ENCODE data around the gene PARPBP. TPM values are rescaled to one million over a fixed set of nuclear protein-coding genes. Genes with fewer than 3 reads are reported as not detected.

The PARPBP gene
- total and polyA plus RNA-seq, 2 experiments from 2014 or later: 10.3 to 13.4 TPM

Small RNA genes lying within 50 kb of the gene (small RNA-seq; reads per million reads assigned to genes)
- not detected for gene RN7SL793P (ENCODE audit: low read depth, low replicate concordance)

Other genes with a start within 250 kb of the PARPBP start
- gene DRAM1, start 242.6 kb upstream of the PARPBP start, total RNA-seq (2014; rRNA removed; shearing (Covaris generic)): 86.8 and 111 TPM in 2 replicates
- 99.2 and 105 TPM in 2 replicates for gene DRAM1, start 242.6 kb upstream of the PARPBP start, polyA plus RNA-seq (2016; fragmentation: Nextera tagmentation; extraction: Ambion mirVana)
- 98.3 and 103 TPM in 2 replicates for gene WASHC3, start 58.2 kb upstream of the PARPBP start, total RNA-seq (2014; rRNA removed; shearing (Covaris generic))
- 143 and 150 TPM in 2 replicates for gene WASHC3, start 58.2 kb upstream of the PARPBP start, polyA plus RNA-seq (2016; fragmentation: Nextera tagmentation; extraction: Ambion mirVana)
- gene NUP37, start 69 bp upstream of the PARPBP start, total RNA-seq (2014; rRNA removed; shearing (Covaris generic)): 39.4 and 53.9 TPM in 2 replicates
- gene NUP37, start 69 bp upstream of the PARPBP start, polyA plus RNA-seq (2016; fragmentation: Nextera tagmentation; extraction: Ambion mirVana): 48.5 and 50.7 TPM in 2 replicates
- gene PMCH, start 77.7 kb downstream of the PARPBP start, total RNA-seq (2014; rRNA removed; shearing (Covaris generic)): not detected in 2 replicates
- 0.75 TPM in 1 of 2 replicates, not detected in the other for gene PMCH, start 77.7 kb downstream of the PARPBP start, polyA plus RNA-seq (2016; fragmentation: Nextera tagmentation; extraction: Ambion mirVana)